HG03103 (cell line): ENCODE results near the gene HSFX3.
"Not testable (repeated sequence)": the region's sequence is repeated elsewhere in the genome, so short reads cannot be mapped to it uniquely, and the experiment has no call there.

Source experiments
- ATAC-seq: cut with Tn5 transposase; IDR thresholded peaks from one replicate; pipeline ENCODE4 v1.9.1; 2021; ENCODE audit warnings: low read depth; ENCODE audit not compliant: unreplicated experiment

HSFX3 gene

DNA sequence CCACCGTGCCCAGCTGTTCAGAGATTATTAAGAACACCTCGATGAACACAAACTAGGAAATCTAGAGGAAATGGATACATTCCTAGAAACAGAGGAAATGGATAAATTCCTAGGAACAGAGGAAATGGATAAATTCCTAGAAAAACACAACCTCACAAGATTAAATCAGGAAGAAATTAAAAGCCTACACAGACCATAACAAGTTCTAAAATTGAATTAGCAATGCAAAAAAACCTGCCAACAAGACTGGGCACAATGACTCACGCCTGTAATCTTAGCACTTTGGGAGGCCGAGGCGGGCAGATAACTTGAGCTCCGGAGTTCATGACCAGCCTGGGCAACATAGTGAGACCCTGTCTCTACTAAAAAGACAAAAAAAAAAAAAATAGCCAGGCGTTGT, 31.5 kb downstream of the HSFX3 start:
- ATAC-seq, result no peak

DNA sequence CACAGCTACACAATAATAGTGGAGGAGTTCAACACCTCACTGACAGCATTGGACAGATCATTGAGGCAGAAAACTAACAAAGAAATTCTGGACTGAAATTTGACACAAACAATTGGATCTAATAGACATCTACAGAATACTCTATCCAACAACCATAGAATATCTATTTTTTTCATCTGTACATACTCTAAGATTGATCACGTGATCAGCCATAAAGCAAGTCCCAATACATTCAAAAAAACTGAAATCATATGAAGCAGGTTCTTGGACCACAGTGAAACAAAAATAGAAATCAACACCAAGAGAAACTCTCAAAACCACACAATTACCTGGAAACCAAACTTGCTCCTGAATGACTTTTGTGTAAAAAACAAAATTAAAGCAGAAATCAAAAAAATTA, 32.4 kb downstream of the HSFX3 start:
- no peak for ATAC-seq

DNA sequence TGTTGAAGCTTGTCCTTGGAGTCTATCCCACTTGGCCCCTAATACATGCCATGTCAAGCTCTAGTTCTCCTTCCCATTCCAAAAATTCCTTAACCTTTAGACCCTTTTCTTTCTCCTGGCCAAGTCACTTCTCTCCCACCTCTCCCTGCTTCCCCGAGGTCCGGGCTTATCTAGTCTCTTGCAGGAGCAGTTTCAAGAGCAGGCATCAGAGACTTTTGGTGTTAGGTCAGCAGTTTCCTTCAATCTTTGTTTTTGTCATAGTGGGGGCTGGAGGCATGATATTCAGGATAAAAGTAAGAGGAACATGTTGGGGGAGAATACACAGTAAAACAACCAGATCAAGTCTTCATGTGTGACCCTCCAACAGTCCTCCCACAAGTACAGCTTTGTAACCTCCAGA, 33.1 kb downstream of the HSFX3 start:
- ATAC-seq, result no peak

DNA sequence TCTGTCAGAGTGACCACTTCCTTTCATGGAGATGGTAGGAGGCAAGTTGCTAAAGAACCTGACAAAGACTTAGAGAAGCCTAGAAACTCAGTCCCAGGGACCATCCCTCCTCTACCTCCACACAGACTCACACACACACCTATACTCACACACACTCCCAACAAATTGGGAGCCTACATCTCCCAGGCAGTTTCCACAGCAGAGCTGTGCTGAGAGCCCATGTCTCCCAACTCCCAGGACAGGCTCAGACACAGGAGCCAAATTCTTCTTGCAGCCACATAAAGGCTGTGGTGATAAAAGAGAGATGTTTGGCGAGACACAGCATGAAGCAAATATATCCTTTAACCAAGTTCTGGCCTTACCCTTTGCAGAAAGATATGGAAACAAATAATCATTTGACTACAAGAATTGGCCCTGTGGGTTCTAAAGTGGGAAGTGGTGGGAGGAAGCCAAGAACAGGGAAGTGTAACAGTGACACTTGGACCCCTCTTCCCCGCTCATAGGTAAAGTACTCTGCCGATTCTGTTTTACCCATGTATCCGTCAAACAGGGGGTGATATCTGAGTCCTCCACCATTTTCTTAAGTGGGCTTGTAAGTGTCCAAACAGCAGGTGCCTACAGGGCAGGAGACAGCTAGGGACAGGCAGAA, 33.6 kb downstream of the HSFX3 start:
- ATAC-seq, result no peak

DNA sequence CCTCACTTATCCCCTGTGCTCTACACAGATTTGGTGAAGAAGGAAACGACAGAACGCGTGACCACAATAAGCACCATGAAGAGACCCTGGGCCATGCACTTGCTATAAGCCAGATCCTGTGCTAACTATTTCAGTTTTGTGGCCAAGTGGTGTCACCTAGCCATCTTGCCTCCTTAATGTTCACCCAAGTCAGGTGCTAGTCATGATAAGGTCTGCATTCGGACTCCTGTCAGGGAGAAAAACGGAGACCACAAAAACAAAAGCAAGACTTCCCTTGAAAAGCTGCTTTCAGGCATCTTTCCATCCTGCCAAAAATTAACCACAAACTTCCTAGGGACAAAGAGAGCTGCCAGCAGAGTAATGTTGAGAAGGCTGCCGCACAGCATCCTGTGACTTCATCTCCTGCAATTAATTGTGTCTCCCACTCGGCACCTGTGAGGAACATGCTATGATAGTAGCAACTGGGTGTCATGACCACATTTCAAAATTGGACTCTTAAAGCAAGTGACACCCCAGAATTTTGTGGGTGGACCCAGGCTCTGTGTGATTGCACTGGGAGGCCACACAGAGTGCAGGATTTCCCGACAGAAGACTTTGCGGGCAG, 35.8 kb downstream of the HSFX3 start:
- ATAC-seq, result no peak

DNA sequence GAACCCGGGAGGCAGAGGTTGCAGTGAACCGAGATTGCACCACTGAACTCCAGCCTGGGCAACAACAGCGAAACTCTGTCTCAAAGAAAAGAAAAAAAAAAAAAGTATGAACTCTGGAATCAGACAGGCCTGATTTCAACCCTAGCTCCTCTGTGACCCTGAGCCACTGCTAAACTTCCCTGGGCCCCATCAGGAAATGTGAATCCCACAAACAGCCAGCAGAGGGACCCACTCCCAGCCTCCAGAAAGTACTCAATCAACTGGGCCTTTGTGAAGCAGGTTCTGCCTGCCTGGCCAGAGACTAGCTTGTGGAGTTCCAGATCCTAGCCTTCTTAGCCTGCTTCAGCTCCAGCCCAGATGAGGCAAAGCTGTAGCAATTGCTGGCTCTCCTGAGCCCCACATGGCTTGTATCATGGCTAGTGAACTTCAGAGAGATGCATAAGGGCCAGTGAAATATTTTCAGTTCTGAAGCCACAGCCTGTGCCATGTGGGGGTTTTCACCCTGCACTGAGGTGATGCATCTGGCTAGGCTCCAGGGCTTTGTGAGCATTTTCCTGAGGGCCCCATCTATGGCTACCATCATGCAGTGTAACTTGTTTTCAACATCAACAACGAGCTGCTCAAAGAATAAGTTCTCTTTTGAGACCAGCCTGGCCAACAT, 37.4 kb downstream of the HSFX3 start:
- ATAC-seq, result peak; percentile 75

DNA sequence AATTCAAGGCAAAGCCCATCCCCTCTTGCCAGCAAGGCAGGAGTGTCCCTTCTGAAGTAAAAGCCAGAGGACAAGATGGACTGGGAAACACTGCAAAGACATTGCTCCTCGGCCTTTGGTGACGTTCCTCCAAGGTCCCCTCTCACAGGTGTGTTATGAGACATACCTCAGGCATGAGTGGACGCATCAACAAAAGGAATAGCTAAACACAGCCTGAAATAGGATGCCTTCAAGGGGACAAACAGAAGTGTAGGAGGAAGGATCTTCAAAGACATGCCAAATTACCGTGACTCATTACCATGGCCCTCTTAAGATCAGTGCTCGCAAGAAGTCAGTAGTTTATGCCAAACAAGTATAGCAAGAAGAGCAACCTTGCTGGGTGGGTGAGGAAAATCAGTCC, 38.6 kb downstream of the HSFX3 start:
- ATAC-seq, result no peak

DNA sequence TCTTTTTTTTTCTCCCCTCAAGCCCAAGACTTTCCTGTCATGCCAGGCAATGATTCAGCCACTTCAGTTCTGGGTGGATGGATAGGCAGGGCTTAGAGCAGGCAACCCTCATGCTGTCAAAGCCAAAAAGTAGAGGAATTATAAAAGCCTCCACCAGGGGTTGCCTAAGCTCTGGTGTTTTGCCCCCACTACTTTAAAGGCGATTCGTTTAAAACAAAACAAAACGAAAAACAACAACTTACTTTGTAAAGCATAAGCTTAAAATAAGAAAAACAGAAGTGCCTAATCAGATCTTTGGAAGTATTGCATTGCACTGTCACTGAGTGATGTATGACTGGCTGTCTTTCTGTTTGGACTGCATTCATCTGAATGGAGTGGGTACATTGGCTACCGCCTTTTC, 39.3 kb downstream of the HSFX3 start:
- ATAC-seq, result no peak

DNA sequence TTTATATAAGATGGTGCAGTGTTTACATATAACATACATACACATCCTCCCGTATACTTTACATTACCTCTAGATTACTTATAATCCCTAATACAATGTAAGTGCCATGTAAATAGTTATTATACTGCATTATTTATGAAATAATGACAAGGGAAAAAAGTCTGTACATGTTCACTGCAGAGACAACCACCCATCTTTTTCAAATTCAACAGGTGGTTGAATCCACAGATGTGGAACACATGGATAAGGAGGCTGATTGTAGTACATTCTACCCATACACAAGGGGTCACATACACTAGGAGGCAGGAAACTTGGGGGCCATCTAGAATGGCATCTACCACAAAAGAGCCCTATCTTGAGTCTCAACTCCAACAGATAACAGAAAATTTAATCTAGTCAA, 41.3 kb downstream of the HSFX3 start:
- ATAC-seq, result no peak

DNA sequence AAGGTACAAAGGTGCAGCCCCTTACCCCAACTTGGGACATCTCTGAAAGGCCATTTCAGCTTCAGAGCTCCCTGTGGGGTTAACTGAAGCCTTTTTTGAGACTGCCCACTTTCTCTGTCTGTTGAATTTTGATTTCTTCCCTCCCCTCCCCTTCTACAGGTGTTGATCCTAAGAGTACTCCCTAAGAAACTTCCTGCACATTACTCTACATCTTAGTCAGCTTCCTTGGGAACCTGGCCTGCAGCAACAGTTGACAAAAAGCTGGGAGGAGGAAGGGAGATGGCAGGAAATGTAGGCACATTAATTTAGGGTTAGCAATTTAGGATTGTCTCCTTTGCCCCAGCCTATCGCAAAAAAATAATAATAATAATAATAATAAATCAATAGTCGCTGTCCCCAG, 43.4 kb downstream of the HSFX3 start:
- no peak for ATAC-seq

DNA sequence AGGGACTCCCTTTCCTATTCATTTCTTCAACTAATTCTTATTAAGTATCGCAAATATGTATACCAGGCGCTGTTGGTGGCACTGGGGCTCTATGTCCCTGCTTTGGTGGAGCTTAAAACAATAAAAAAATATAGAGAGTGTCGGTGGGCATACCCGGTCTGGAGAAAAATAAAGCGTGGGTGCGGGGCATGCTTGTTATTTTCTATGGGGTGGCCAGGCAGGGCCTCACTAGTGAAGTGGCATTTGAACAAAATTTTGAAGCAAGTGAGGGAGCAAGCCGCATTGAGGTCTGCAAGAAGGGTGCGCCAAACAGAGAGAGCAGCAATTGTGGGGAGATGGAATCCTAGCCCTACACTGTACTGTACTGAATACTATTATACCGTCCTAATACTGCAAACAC, 44.1 kb downstream of the HSFX3 start:
- ATAC-seq, result no peak

DNA sequence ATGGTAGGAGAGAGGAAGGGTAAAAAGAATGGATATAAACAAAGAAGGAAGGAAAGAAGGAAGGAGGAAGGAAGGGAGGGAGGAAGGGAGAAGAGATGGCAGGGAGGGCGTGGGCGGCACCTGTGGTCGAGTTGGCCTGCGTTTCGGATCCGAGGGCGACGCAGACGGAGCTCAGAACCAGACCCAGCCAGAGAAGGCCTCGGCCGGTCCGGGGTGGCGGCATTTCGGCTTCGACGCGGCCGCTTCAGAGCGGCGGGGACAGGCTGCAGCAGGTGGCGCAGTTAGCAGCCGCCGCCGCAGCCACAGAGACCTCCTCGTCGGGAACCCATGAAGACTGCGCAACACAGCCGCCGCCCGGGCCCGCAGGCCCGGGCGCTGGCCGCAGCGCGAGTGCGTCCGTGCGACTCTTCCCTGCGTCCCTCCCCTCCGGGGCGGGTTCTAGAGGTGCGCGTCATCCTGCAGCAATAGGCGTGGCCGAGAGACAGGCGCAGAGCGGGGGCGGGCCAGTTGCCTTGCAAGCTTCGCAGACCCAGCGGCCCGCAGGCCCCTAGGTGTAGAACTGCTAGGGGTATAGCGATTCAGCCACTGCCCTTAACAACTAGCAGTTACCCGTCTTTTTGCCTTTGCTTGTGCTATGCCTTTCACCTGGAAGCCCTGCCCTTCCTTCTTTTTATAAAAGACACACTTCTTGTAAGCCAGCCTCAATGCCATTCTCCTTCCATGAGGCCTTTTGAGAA, 44.6 kb downstream of the HSFX3 start, which contains the start of gene IDS:
TSS of gene IDS (minus strand) at position 392 of the 737 bp plus-strand sequence. CDS start at position 223, 169 bp downstream.
- peak; percentile 60 for ATAC-seq

DNA sequence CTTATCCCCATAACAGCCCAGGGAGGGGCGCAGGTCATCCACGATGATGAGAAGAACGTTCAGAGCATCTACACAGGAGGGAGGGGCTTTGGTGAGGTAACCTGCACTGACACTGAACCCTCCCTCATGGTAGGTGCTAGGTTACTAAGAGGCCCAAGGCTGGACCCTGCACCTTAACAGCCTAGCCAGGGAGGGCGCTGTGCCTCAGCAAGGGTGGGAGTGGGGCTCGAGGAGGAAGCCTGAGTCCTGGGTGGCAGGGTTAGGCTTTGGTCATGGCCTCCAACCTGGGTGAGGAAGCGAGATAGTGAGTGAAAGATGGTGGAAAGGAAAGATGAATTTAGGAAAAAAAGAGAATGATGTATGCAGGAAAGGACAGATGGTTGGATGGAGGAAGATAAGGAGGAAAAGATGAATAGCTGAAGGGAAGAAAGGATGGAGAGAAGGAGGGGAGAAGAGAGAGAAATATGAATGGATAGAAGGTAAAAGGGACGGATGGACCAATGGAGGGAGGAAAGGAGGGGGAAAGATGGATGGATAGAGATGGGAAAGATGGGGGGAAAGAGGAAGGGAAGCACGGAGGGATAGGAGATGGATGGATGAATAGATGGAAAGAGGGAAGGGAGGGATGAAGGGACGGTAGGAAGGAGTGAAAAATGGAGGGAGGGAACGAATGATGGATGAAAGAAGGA, 45.4 kb downstream of the HSFX3 start:
- peak; percentile 43 for ATAC-seq

DNA sequence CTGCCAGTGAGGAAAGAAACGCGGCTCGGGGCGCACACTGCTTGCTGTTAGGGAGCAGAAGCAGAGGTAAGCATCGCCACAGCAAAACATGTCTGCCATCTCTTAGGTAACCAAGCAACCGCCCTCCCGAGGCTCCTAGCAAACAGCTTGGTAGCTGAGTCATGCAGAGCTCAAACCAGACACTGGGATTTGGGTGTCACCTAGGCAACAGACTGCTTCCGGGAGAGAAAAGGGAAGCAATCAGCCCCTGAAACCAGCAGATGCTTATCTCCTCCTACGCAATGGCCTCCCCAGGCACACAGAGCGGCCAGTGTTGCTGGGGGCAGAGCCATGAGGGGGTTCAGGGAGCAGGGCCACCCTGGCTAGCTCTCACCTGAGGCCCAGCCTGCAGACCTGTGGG, 46.3 kb downstream of the HSFX3 start:
- peak; percentile 65 for ATAC-seq

DNA sequence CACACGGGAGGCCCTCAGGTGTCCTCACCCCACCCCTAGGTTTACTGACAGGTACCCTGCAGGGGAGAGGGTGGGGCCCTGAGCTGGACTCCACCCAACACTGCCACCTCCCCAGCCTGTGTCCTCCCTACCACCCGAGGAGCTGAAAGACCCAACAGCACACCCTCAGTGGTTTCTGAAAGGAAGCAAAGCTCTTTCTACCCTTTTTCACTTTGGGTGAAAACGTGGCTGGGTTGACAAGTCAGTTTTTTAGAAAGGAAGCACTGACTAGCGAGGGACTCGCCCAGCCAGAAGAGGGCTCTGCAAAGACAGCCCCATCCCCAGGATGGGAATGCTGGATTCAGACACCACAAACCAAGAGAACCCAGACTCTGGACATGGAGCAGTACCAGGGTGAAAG, 46.8 kb downstream of the HSFX3 start:
- not testable (repeated sequence) for ATAC-seq

DNA sequence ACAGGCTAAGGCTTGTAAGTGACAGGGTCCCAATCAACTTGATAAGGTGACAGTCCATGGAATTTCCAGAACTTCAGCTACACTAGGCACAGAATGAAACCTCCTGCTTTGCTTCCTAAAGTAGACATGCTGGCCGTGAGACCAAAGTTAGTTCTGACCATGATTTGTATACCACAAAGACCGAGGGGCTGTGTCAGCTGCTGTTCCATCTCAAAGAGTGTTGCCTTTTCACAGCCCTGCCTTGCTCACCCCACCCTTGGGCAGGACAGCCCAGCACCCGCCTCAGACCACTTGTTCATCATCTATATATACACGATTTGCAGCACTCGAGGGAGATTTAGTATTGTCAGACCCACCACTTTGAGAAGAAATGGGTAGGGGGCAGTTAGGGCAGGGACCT, 50.0 kb downstream of the HSFX3 start:
- ATAC-seq, result no peak

DNA sequence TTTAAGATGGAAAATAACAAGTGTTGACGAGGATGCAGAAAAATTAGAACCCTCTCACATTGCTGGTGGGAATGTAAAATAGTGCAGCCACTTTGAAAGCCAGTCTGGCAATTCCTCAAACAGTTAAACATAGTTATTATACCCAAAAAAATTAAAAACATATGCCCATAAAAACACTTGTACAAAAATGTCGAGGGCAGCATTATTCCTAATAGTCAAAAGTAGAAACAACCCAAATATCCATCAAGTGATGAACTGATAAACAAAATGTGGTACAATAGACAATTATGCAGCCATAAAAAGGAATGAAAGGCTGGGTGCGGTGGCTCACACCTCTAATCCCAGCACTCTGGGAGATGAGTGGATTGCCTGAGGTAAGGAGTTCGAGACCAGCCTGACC, 51.0 kb downstream of the HSFX3 start:
- ATAC-seq, result no peak
